Esophagus muscularis mucosa (tissue), 4 donors: Measurements from ENCODE around the gene CHAT.

Source experiments
- EP300 ChIP-seq: sonication (generic); formaldehyde crosslinking; IDR thresholded peaks from one replicate; pipeline ENCODE4 v1.6.1; 2017; ENCODE audit warnings: antibody characterized with exemption
- POLR2A ChIP-seq: fragments of 450-650 bp; IDR thresholded peaks from one replicate; pipeline ENCODE4 v1.6.1; 2017; ENCODE audit warnings: antibody characterized with exemption, moderate library complexity, mild to moderate bottlenecking, low read depth
- POLR2AphosphoS5 ChIP-seq, 2 donors: sonication (generic); formaldehyde crosslinking; IDR thresholded peaks; one replicate each; pipeline ENCODE4 v1.6.1; 2017; ENCODE audit warnings: antibody characterized with exemption in 2 of 2
- TF ChIP-seq, protein P1 (sequence below), 3 experiments: fragments of 200-600 bp in 2 of 3; fragments of 450-650 bp in 1 of 3; sonication (generic) in 2 of 3; IDR thresholded peaks; one replicate each; pipeline ENCODE4 v1.5.1; 2017 to 2019; ENCODE audit warnings: antibody characterized with exemption in 3 of 3, mild to moderate bottlenecking in 2 of 3, moderate library complexity in 1 of 3

DNA sequence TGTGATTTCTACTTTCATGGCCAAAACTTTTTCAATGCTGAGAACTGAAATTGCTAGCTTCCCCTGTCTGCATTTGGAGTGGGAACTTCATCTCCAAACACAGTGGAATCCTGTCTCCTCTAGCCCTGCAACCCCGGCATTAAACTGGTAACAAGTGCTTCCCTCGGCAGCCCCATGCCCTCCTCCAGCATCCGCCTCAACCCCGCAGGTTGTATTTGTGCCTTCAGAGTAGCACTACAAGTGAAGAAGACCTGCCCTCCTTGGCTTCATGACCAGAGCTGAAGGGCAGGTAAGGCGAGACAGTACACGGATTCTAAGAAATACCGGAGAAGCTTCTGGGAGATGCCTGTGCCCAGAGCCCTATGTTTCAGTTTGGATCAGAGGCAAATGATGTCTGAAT lies 82.5 kb downstream of the CHAT start:
- TF ChIP-seq, protein P1, sequence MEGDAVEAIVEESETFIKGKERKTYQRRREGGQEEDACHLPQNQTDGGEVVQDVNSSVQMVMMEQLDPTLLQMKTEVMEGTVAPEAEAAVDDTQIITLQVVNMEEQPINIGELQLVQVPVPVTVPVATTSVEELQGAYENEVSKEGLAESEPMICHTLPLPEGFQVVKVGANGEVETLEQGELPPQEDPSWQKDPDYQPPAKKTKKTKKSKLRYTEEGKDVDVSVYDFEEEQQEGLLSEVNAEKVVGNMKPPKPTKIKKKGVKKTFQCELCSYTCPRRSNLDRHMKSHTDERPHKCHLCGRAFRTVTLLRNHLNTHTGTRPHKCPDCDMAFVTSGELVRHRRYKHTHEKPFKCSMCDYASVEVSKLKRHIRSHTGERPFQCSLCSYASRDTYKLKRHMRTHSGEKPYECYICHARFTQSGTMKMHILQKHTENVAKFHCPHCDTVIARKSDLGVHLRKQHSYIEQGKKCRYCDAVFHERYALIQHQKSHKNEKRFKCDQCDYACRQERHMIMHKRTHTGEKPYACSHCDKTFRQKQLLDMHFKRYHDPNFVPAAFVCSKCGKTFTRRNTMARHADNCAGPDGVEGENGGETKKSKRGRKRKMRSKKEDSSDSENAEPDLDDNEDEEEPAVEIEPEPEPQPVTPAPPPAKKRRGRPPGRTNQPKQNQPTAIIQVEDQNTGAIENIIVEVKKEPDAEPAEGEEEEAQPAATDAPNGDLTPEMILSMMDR (IDR thresholded peaks at IDR 0.05) = no peak
- no peak for TF ChIP-seq POLR2A
- TF ChIP-seq EP300 = no peak
- no peak for TF ChIP-seq POLR2AphosphoS5 (IDR thresholded peaks at IDR 0.05)
